Erythroblast (primary cell): ENCODE measurements around the gene PDE5A.
"Not testable (repeated sequence)": the region's sequence is repeated elsewhere in the genome, so short reads cannot be mapped to it uniquely, and the experiment has no call there.

ENCODE experiments used
- GATA1 ChIP-seq: IDR thresholded peaks from 2 replicates; pipeline ENCODE4 v1.6.1; 2011; ENCODE audit warnings: low read depth, mild to moderate bottlenecking, control low read depth, low read length, moderate library complexity
- POLR2A ChIP-seq: IDR thresholded peaks from 2 replicates; pipeline ENCODE4 v1.6.1; 2011; ENCODE audit warnings: mild to moderate bottlenecking, low read length

GRCh38 chr4:119470021-119470736, 158.4 kb downstream of the PDE5A start:
- not testable (repeated sequence) for TF ChIP-seq POLR2A, GATA1
